SK-N-MC (cell line): Measurements from ENCODE around the gene NUDT3.

Experiments used
- EZH2 ChIP-seq: fragments of 200-600 bp; sonication (generic); IDR thresholded peaks from one replicate; pipeline ENCODE4 v1.6.1; 2017; ENCODE audit warnings: antibody characterized with exemption
- FOXP2 ChIP-seq: optimal IDR thresholded peaks from 2 replicates; pipeline ENCODE3; 2011; ENCODE audit warnings: mild to moderate bottlenecking, moderate library complexity; ENCODE audit not compliant: insufficient read depth; ENCODE audit errors: extremely low read length, control extremely low read depth
- POLR2AphosphoS5 ChIP-seq: IDR thresholded peaks from 2 replicates; pipeline ENCODE4 v1.6.1; 2012; ENCODE audit warnings: mild to moderate bottlenecking, low read depth, low read length, borderline replicate concordance

DNA sequence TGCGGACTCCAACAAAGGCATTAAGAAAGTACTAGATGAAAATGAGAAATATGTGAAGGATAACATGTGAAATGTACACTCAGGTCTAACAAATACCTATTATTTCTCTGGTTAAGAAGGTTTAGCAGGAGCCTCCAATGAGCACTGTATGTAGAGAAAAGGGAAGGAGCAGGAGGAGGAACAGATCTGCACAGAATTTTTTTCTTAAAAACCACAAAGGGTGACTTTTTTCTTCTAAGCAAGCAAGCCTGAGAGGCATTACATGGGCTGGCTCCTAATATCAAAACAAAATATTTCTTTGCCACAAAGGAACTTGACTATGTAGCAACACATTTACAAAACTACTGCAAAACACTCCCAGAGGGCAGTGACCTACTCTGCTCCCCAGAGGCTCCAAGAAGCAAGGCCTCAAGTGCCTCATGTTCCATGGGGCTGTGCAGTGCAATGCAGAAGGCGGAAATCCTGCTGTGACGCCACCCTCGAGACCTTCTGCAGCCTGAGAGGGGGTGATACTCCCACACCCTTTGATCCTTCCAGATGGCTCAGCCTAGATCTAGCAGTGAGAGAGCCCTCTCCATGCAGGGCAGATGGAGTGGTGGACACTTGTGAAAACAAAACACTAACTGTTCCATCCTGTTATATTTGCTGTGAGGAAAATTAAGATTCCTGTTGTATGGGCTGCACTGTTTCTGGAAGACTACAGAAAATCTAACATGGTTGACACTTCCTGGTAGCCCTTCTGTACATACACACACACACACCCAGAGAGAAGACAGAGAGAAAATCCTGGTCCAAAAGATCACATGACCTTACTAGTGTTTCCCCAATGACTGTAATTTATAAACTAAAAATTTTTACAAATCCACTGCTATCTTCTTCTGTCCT is 107.7 kb downstream of the NUDT3 start:
- no peak for TF ChIP-seq EZH2
- TF ChIP-seq POLR2AphosphoS5, result no peak
- no peak for TF ChIP-seq FOXP2
